Measurements from ENCODE around the gene LAMP1.
"Not testable (repeated sequence)": the region's sequence is repeated elsewhere in the genome, so short reads cannot be mapped to it uniquely, and the experiment has no call there.

The LAMP1 gene

DNA sequence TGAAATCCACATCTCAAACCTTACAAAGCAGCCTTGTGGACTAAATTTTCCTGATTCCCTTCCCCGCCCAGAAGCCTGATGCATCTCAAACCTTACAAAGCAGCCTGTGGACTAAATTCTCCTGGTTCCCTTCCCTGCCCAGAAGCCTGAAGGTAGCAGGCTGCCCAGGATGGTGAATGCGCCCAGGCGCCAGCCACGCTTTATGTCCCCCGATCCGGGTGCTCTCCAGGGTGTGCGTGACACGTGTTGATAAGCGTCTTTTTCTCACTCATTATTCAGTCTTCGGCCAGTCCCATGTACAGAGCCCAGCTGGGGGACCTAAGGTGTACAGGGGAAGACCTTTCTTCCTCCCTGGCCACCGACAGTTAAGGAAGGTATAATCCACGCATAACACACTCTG, 31.8 kb downstream of the LAMP1 start:
- no peak for DNase-seq

DNA sequence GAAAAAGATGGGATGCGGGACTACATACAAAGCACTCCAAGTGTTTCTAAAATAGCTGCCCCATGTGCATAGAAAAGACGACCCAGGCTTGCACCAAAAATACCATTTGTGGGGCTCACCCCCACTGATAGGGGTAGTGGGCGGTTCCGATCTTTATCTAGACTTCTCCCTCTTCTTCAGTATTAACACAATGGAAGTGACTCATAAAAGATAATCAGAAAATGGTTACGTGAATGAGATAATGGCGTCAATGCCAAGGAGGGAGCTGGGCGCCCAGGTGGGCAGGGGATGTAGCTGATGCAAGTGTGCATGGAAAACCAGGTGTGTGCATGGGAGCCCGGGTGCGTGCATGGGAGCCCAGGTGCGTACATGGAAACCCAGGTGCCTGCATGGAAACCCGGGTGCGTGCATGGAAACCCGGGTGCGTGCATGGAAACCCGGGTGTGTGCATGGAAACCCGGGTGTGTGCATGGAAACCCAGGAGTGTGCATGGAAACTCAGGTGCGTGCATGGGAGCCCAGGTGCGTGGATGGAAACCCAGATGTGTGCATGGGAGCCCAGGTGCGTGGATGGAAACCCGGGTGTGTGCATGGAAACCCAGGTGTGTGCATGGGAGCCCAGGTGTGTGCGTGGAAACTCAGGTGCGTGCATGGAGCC, 32.7 kb downstream of the LAMP1 start:
- DNase-seq, result no peak

DNA sequence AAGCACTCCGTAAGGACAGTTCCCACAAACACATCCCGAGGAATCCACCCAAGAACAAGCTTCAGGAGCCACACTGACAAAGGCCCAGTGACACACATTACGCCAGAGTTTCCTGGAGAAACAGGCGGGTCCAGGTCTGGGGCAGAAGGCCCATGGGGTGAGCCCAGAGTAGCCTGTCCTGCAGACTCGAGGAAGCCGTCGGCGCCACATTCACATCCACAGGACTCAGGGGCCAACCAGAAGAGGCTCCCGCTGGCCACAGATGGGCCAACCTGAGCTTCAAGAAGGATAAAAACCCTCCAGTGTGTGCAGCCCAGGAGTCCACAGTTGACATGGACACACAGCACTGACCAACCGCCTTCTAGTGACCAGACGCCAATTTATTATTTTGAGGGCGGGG, 35.6 kb downstream of the LAMP1 start:
- no peak for DNase-seq

DNA sequence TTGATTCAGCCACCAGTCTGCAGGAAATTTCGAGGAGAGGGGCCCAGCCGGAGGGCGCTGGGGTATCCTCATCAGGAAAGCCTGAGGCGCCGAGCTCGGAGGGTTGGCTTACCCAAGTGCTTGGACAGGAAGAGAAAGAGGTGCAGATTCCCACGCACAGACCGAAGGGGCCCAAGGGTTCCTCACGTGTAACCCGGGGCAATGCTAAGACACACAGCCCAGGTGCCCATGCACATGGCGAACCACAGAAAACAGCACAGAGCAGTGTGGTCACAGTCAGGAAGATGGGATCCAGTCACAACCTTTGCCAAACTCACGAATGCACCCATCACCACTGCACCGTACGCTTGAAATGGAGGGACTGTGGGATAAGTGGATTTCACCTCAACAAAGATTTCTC, 36.0 kb downstream of the LAMP1 start:
- DNase-seq, result no peak

DNA sequence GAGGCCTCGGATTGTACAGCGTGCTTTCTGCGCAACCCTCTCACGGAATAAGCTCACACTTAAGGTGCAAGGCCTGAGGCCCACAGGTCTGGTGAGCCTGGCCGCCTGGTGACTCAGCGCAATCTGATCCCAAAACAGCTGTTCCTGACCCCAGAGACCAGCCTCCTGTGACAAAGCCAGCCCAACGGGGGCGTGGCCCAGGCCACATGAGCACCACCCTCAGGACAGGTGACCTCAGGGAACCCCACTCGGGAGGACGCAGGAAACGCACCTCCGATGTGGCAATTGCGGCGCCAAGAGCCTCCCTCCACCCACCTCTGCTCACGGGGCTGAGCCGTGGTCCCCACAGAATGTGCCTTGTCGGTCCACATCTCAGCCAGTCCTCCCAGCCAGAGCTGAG, 40.5 kb downstream of the LAMP1 start:
- no peak for DNase-seq

DNA sequence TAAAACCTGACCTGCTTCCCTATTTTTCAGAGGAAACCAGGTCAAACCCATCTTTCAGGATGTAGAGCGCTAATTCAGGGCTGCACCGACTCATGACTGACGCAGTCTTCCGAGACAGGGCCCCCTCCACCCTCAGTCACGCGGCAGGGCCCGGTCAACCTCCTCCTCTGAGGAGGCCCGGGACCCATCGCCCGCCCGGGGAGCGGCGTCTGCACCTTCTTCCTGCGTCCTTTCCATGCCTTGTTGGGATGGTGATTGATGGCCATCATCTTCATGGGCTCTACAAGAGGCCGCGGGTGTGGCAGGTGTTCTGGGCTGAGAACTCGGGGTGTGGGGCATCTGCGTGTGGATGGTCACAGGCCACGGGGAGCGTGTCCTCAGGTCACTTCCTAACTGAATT, 40.9 kb downstream of the LAMP1 start:
- DNase-seq, result no peak

DNA sequence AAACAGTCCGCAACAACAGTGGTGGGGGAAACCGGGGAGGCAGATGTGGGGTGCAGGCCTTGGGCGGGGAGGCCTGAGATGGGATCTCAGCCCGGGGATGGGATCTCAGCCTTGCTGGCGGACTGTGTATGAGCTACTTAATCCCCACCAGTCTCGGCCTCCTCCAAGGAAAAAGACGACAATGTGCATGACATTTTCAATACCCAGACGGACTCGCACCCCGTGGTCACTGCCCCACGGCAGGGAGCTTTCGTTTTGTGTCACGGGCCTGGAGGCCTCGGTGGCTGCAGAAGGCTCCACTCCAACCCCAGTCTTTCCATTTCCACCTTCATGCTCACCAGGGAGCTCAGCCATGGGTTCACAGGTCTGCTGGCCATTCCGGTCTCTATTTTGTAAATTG, 41.4 kb downstream of the LAMP1 start:
- DNase-seq, result no peak

DNA sequence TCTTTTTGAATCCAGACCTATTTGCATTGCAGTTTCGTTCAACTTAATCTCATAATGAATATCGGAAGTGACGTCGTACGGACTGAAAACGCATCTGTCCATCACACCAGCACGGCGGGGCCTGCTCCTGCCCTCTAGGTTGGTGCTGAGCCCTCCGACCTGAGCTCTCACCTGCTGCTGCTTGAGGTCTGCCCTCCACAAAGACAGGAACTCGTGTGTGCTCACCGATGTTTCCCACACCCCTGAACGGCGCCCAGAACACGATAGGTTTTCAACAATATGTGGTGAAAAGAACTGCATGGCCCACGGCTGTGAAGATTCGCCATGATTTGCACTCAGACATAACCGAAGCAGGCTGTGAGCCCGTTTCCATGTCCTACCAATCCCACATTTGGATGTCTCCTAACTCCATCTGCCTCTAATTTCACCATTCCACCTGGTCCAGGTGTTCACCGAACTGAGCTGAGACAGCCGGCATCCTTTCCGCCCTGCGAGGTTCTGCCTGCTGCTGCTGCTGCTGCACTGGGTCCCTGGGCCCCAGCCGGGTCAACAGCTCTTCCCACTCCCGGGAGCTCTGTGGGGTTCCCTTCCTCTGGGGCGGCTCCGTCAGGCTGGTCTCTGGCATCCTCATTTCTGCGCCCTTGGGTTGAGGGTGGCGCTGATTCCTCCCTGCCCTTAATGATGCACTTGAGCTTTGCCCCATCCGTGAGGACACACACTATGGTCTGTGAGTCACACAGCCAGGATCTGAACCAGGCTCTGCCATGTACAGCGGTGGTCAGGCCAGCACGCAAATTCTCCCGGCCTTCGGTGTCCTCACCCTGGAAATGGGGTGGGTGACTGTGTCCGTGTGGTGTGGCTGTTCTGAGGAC, 46.0 kb downstream of the LAMP1 start:
- no peak for DNase-seq

DNA sequence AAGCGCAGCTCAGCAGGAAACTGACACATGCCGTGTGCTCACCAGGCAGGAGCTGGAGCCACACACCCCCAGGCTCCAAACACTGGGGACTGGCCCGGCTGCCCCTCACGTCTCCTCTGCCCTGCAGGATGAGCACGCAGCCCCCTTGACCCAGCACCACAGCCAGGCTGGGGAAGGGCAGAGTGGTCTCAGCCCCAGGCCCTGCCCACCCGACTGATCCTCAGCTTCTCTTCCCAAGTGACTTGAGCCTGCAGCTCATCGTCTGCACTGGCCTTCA, 46.6 kb downstream of the LAMP1 start:
- no peak for DNase-seq

DNA sequence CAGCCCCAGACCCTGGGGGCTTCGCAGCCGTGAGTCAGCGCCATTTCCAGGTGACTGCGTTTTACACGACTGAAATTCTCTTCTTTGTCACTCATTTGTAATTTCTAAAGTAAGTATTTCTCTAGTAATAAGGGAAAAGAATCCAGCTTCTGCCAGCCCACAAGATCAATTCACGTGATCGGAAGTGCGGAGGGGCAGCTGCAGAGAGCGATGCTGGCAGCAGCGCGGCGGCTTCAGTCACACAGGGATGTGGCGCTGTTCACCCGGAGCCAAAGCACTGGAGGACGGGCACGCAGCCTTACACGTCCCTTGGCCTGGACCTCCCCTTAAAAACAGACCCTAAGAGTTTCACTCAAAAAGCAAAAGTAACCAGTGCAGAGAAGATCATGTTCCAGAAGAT, 48.4 kb downstream of the LAMP1 start:
- no peak for DNase-seq

DNA sequence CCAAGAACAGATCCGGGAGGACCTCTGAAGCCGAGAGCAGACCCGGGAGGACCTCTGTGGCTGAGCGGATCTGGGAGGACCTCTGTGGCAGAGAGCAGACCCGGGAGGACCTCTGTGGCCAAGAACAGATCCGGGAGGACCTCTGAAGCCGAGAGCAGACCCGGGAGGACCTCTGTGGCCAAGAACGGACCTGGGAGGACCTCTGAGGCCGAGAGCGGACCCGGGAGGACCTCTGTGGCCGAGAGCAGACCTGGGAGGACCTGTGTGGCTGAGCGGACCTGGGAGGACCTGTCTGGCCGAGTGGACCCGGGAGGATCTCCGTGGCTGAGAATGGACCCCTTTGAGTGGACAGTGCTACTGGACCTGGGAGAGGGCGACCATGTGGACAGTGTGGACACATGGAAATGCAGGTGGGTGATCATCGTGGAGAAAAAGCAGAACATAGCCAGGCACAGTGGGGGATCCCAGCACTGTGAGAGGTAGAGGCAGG, 50.7 kb downstream of the LAMP1 start:
- not testable (repeated sequence) for DNase-seq

DNA sequence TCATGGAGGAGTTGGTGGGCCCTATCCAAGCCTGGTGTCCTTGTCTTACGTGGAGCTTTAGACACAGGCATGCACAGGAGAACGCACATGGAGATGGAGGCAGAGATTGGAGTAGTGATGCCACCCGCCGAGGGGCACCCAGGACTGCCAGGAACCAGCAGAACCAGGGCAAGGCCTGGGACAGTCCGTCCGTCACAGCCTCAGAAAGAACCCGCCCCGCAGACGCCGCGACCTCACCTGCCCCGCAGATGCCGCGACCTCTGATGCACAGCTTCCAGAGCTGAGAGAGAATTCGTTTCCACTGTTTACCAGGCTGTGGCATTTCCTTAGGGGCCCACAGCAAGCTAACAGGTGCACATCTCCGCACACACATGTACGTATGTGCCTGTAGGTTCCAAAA, 51.6 kb downstream of the LAMP1 start:
- DNase-seq, result no peak

DNA sequence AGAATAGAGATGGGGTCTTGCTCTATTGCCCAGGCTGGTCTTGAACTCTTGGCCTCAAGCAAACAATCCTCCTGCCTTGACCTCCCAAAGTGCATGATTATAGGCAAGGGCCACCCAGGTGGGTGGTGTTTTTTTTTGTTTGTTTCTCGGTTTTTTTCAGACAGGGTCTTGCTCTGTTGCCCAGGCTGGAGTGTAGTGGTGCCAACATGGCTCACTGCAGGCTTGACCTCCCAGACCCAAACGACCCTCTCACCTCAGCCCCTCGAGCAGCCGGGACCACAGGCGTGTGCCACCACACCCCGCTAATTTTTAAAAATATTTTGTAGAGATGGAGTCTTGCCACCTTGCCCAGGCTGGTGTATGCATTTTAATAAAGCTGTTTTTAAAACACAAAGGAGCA, 52.0 kb downstream of the LAMP1 start:
- no peak for DNase-seq

DNA sequence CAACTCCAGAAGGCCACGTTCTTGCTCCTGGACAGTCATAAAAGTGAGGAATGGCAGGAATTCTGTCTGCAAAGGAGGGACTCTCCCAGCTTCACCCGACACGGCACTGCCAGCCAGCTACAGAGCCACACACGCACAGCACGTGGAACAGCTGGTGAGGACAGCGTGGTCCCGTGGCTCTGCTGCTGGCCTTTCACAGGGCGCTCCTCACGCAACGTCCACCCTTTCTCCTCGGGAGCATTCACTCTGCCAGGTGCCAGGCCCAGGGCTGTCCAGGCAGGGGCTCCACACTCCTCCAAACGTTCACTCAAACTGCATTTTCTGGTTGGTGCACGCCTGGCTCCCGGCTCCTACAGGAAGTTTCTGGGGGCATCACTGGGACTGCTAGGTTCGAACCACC, 52.5 kb downstream of the LAMP1 start:
- DNase-seq, result no peak

DNA sequence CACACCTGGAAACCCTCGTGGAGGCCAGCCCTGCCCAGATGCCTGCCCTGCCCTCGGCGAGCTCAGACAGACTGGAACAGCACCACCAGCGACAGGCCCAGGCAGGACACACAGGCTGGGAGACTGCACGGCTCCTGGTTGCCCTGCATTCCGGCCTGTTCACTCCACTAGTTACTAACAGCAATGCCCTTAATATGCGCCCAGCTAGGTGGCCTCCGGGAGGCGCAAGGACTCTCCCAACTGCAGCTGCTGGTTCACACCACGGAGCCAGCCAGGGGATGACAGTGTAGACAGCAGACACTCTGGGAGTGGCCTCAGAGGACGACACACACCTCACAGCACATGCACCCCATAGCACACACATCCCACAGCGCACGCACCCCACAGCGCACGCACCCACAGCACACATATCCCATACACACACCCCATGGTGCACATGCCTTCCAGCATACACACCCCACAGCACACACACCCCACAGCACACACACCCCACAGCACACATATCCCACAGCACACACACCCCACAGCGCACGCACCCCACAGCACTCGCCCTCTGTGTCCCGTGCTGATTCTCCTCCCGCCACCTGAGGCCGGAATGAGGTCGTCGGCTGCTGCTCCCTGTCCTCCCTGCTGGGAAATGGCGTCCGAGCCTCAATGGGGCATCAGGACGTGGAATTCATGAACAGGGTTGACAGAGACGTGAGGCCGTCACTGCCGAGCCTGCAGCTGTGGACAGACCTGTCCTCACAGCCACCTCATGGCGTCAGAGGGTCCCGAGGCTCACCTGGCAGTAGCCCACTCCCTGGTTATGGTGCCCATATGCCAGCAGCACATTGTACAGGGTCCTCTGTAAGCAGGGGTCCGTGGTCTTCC, 53.3 kb downstream of the LAMP1 start:
- DNase-seq, result no peak

DNA sequence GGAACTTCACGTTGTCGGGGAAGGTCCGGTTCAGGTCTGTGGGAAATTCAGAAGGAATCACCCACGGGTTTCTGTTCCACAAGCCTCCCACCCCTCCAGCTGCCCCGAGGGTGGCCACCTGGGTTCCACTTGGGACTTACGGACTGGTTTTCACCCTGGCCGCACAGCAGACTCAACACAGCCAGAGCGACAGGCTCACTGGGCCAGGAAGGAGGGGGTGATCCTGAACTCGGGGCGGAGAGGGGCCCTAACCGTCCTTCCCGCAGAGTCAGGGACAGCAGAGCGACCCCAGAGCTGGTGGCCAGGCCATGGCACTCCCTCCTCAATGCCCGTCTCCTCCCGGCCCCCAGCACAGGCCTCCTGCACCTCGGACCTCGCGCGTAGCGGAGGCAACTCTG, 53.9 kb downstream of the LAMP1 start:
- DNase-seq, result no peak

DNA sequence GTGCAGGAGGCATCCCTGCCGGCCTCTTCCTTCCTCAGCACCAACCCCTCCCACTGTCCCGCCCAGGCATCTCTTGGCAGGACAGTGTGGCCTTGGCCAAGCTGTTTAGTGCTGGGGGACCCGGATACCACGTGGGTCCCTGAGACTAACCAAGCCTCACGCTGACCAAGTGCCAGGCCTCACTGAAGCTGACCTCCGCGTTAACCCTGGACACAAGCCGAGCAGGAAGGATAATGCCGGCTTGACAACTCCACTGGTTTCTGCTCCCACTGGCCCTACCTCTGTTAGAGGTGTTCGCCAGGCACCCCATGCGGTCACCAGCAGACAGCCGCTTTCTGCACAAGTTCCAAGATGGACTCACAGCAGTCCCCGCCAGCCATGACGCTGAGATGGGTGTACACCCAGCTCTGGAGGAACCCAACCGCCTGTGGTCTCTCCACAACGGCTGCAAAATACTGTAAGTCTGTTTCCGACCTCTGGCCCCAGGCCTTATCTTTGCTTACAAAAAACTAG, 54.5 kb downstream of the LAMP1 start:
- no peak for DNase-seq

DNA sequence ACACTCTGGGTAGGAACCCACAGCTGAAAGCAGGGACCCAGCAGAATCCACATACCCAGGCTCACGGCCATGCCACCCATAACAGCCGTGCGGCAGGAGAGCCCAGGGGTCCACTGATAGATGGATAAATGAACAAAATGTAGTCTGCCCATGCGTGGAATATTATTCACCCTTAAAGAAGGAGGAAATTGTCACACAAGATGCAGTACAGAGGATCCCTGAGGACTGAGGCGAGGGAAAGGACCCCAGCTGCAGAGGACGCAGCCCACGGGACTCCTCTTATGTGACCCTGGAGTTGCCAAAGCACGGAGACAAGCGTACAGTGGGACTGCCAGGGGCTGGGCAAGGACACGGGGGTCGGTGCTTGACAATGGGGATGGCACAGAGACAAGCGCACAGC, 56.2 kb downstream of the LAMP1 start:
- no peak for DNase-seq

DNA sequence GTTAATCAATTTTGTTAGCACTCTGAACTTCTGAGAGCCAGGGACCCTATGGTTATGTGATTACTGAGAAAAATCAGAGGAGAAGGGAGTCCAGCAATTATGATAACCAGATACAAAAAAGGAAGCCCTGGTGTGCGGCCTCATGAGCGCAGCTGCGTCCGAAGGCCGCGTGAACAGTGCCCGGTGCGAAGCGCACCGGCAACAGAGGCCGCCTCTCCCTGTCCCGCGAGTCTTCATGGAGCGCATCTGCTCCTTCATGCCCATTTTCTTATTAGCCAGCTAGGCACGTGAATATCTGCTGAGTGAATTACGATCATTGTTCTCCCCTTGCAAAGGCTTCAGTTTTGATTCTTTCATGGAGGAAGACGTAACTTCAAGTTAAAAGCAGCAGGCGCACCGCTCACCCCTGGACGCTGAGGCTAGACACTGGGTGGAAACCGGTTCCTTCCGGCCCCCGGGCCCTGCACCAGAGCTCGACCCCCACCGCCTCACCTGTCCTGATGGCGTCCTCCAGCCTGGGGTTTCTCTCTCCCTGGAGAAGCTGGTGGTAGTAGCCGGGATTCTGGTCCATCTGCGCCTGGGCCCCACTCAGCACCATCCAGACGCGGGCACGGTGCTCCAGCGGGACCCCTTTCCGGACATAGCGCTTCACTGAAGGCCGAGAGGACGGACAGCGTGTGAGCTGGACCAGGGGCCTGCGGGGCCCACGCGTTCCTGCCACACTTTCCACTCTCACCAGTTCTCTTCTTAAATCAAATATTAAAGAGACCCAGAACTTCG, 58.0 kb downstream of the LAMP1 start:
- no peak for DNase-seq

DNA sequence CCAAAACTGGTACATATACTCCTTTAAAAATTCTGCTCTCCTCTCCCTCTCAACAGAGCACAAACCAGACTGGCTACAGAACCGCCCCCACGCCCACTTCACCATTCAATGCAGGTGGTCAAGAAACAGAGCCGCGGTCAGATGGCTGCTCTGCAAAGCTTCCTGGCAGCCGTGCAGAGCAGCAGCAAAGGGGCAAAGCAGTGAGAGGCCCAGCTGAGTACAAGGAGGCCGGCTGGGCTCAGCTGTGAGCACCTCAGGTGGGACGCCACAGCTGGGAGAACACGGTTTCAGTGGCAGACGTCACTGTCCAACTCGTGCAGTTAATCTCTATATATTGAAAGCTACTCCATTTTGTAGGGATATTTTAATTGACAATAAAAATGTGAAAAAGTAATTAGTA, 58.6 kb downstream of the LAMP1 start:
- no peak for DNase-seq

DNA sequence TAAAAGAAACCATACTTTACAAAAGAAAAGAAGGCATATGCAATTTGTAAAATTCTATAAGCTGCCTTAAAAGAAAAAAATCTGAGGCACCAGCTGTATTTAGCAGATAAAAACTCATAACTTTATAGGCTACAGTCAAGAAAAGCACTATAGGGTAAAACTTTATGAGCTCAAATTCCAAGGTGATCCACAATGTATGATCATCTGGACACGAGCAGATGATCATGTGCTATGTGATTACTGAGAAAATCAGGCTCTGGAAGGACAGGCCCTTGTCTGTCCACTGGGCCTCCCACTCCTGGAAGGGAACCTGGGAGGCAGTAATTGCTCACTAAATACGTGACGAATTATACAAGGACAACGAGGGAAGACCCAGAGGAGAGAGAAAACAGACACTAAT, 59.6 kb downstream of the LAMP1 start:
- DNase-seq, result no peak

DNA sequence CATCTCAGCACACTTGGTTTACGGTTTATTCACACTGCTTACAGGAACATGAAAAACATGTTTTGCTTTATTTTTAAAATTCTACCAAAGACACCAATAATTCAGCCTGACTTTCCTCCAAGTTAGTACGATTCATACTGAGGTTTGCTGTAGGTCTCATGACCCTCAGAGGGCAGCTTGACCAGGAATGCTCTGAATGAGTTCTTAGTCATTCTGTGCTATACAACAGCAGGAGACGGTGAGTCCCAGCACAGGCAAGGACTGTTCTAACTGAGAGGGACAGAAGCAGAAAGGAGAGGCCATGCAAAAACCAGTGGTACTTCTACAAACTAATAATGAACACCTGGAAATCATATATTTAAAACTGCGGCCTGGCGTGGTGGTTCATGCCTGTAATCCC, 60.5 kb downstream of the LAMP1 start:
- DNase-seq, result no peak
